Mucosa of gallbladder (tissue), 1 donor: Measurements from ENCODE around the gene AKAP11. TPM values are rescaled to one million over a fixed set of nuclear protein-coding genes. Genes with fewer than 3 reads are reported as not detected.

Experiments
- DNase-seq: peaks from one replicate; pipeline ENCODE4 v3.0.0-alpha.2; 2020; ENCODE audit warnings: low spot score
- total RNA-seq: library from RNA; stranded (reverse); gene quantifications from one replicate; pipeline ENCODE4 v1.2.1, GENCODE V29; 2021
- donor health status: DM: no; HTN: no; CAD: no.

Gene AKAP11
- total RNA-seq, 1 donor from 2014 or later = 36.1 TPM

DNA sequence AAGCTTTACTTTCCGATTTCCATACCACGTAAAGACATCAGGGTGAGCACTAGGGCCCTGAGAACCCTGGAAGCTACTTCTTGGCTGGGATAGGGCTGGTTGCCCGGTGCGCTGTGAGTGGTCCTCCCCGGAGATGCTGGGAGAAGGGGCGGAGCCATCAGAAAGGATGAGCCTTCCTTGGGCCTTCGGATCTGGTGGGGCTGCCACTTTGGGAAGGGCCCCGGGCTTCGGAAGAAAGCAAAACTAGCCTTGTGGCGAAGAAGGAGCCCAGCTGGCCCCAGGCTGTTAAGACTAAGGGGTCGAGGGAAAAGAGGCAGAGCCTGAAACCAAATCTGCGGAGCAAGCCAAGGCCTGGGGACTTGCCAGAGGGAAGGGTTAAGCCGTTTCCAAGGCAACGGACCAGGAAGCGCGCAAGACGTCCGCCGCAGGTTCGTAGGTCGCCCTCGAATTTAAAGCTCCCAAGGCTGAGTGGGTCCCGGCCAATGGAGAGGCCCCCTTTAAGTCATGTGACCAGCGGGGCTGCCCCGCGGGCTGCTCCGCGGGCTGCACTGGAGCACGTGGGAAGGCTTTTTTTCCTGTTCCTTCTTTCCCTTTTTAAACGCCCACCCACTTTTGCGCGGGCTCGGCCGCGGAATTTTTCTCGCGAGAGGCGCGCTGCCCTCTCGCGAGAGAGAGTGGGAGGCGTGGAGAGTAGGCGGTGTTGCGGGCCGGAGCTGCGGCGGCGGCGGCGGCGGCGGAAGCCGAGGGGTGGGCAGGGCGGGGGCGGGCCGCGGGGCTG, 426 bp upstream of the AKAP11 start:
- peak; percentile 96 for DNase-seq

- no peak for DNase-seq
Observed at GRCh38 chr13:42272804-42273175, 838 bp downstream of the AKAP11 start.

DNA sequence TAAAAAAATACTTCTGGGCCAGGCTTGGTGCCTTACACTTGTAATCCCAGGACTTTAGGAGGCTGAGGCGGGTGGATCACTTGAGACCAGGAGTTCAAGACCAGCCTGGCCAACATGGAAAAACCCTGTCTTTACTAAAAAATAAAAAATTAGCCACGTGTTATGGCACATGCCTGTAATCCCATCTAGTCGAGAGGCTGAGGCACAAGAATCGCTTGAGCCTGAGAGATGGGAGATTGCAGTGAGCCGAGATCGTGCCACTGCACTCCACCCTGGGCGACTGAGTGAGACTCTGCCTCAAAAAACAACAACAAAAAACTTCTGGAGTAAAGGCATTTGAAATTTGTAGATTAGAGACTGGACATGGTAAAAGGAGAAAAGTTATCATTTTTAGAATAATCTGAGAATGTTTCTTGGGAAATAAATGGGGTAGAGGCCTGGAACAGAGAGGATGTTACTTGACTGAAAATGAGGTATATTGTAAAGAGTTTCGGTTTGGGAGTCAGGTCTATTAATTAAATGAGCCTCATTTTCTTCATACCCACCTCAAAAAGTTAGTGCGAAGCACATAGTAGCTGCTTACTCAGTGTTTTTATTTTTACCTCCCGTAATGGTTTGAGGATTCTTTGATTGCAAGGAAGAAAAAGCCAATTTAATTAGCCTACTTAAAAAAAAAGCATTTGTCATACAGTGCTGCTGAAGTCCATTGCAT, 2.6 kb downstream of the AKAP11 start:
- no peak for DNase-seq

GRCh38 chr13:42275098-42275471, 3.1 kb downstream of the AKAP11 start:
- DNase-seq = no peak

DNA sequence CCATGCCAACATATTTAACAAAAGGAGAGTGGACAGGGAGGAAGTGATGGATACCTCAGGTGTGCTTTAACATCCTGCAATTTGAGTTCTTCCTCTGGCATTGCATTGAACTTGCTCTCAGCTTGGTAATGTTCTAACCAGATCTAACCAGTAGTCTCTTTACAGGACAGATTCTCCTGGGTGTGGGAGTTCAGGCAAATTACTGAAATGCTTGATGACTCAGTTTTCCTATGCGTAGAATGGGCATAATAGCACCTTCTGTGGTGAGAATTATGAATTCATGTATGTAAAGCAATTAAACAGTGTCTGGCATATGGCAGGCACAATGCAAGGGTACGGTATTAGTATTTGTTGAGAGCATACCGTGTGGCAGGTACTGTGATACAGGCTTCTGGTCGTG, 3.6 kb downstream of the AKAP11 start:
- no peak for DNase-seq

DNA sequence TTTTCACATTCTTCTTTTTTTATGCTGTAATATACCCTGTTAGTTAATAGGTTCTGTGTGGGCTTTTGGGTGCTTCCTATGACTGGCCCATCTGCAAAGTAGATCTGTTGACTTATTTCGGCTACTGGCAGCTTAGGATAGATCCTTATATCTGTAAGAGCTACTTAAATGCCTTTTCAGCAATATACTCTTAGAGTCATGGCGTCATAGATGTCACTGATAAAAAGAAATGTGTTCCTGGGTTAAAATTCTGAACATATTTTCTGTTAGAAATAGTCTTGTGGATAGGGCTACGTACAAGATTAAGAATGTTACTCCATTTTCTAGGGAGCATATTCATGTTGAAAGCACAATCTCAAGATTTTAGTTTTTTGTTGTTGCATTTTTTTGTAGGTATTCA, 4.7 kb downstream of the AKAP11 start:
- no peak for DNase-seq

GRCh38 chr13:42277618-42278276, 5.8 kb downstream of the AKAP11 start:
- DNase-seq = no peak

- no peak for DNase-seq
Observed at GRCh38 chr13:42279080-42279479, 7.1 kb downstream of the AKAP11 start.

- no peak for DNase-seq
Observed at GRCh38 chr13:42279986-42280385, 8.0 kb downstream of the AKAP11 start.

- DNase-seq = no peak
Observed at GRCh38 chr13:42280537-42280936, 8.6 kb downstream of the AKAP11 start.

DNA sequence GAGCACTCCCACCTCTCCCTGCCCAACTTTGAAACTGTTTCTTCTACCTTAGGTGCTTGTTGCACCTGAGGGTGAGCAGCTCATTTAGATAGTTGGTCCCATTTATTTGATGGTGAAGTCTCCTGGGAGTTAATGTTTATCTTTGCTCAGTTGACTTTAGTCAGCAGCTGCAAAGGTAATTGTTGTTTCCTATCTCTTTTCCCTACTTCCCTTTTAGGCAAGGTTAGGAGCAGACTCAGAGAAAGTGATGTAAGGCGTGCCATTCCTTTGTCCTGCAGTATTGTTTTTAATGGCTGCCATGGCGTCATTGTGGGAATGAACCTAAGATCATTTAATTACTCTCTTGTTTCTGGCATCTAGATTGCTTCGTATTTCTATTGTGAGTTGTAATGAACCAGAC, 11.6 kb downstream of the AKAP11 start:
- no peak for DNase-seq

- no peak for DNase-seq
Observed at GRCh38 chr13:42284068-42284467, 12.1 kb downstream of the AKAP11 start.

GRCh38 chr13:42298392-42298791, 26.4 kb downstream of the AKAP11 start:
- DNase-seq = no peak

DNA sequence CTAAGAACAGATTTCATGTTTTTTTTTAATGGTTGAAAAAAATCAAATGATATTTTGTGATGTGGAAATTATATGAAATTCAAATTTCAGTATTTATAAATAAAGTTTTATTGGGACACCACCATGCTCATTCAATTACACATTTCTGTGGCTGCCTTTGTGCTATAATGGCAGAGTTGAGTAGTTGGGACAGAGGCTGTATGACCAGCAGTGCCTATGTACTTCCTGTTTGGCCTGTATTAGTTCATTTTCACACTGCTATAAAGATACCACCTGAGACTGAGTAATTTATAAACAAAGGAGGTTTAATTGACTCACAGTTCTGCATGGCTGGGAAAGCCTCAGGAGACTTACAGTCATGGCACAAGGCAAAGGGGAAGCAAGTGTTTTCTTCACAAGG, 33.6 kb downstream of the AKAP11 start:
- DNase-seq = no peak

DNA sequence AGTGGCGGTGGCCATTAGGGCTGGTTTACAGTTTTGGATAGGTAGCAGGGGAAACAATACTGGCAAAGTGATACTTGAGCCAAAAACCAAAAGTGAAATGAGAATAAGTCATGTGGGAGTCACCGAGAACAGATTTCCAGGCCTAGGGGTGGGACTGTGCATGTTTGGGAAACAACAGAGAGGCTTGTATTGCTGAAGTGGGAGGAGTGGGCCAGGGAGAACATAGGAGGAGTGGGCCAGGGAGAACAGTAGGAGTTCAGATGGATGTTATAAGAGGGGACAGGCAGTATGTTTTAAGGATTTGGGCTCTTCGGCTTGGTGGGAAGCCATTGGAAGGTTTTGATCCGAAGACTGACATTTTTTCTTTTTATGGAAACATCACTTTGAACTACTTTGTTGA, 35.5 kb downstream of the AKAP11 start:
- no peak for DNase-seq

GRCh38 chr13:42312817-42313431, 41.0 kb downstream of the AKAP11 start:
- DNase-seq = no peak

GRCh38 chr13:42318570-42318969, 46.6 kb downstream of the AKAP11 start:
- DNase-seq = no peak

DNA sequence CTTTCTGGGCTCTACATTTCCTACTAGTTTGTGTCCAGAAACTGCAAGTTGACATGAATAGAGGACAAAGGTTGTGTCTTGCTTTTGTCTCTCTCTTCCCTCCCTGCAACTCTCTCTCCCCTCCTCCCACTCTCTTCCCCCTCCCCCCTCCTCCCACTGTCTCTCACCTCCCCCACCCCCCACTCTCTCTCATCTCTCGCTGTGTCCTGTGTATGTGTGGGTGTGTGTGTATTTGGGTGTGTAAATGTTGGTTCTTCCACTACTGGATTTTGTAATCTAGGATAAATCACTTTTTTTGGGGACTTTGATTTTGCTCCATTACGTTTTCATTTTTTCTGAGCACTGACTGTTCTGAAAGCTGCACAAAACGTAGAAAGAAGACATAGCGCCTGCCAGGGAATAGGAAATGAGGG, 48.4 kb downstream of the AKAP11 start:
- DNase-seq = no peak

DNA sequence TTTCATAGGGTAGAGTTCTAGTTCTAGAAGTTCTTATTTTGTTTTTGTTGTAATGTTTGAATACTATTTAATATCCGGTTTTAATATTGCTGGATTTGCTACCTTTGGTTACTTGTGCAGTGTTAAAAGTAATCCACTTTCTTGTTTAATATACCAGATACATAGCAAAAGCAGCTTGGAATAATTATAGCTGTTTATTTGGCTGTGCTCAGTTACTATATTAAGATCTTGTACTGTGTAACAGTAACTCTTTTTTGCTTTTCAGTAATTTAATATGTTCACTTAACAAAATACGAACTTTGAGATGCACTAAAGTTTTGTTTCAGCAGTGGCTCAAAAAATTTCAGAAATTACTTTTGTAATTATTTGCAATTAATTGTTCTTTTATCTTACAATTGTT, 50.9 kb downstream of the AKAP11 start:
- no peak for DNase-seq

DNA sequence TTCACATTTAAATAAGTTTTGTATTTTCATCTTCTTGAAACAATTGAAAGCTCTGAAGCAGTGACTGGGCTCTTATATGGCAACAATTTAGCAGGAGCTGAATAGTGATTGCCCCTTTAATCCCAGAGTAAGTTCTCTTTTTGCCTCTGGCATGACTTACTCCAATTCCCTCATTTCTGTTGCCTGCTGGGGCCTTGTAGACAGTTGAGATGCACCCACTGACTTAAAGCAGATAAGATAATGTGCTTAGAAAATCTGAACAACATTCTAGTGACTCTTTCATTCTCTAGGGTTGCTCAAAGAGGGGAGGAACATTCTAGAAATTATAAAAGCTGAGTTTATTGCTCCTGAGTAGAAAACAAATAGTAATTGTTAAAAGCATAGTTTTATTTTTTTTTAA, 52.8 kb downstream of the AKAP11 start:
- no peak for DNase-seq

DNA sequence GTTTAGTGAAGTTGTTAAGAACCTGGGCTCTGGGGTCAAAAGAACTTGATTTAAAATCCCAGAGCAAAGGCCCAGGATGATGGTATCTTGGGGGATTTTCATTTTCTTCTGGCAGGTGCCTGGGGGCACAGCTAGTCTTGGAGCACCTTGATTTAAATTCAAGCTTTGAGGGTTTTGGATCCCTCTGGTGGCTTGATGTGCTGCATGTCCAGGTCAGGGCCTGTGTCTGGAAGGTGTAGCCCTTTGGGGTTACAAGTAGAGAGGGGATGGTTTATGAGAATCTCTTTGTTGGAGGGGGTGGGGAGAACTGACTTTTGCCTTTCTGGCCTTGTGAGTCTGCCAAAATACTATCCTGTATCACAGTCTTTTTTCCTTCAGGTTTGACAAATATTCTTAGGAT, 55.8 kb downstream of the AKAP11 start:
- no peak for DNase-seq

GRCh38 chr13:42328672-42329071, 56.7 kb downstream of the AKAP11 start:
- no peak for DNase-seq

GRCh38 chr13:42329239-42329638, 57.3 kb downstream of the AKAP11 start:
- DNase-seq = no peak
